ENCODE results near the gene NIP7.
A peak's percentile ranks its signal among the peaks of the same experiment; 100 is the strongest.

The NIP7 gene

DNA sequence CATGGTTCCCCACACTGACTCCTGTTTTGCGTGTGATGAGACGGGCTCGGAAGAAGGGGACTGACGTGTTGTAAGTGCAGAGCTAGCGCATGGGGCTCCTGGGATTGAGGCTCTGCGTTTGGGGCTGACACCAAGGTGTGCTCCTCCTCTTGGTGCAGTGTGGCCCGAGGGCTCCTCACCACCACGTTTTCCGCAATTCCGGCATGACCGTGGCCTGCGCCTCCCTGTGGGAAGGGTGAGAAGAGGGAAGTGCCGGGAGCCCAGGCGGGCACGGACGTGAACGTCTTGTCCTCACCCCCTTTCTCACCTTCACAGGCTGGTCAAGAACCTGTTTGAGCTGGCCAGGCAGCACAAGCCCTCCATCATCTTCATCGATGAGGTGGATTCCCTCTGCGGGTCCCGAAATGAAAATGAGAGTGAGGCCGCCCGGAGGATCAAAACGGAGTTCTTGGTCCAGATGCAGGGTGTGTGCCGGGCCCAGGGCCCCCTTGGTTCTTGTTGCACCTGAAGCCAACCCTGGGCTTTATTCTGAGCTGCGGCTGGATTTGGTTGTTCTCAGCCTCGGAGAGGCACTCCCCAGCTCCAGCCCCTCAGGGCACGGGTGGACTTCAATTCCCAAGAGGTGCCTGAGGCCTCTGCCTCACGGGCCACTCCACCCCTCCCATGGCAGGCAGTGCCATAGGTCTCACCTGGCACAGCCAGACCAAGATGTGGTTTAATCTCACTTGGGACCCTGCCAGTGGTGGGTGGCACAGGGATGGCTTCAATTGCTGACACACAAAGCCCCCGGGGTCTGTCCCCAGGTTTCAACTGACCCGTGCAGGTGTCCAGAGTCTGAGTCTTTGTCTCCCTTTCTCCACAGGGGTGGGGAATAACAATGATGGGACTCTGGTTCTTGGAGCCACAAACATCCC lies 19.5 kb upstream of the NIP7 start:
- Histone ChIP-seq H3K36me3 (ENCODE audit: insufficient read depth, low read length) (peaks cover 88% of the 10 kb centered on the region), H3K4me1 (ENCODE audit: control insufficient read depth, insufficient read depth, low read length) (no peaks in the 10 kb centered on the region), H3K27me3 (ENCODE audit: control insufficient read depth, insufficient read depth, low read length) (no peaks in the 10 kb centered on the region), H3K9me3 (replicated peaks; ENCODE audit: low read length) (no peaks in the 10 kb centered on the region), H3K4me2 (ENCODE audit: low read length) (no peak overlapping the region), H3K4me3 (ENCODE audit: low read length) (no peak overlapping the region), H3K9ac (ENCODE audit: low read depth, low read length) (no peak overlapping the region)

DNA sequence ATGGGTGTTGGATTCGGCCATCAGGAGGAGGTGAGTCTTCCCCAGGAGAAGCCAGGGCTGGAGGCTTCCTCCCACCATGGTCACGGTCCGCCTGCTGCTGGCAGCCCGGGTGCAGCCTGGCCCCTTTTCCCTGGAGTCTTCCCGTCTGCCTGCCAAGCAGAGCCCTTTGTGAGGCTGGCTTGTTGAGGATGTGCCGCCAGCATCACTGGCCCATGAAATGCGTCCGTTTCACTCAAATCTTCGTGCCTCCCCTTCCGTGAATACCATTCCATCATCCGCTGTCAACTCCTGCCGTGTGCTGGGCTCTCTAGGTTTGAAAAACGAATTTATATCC lies 18.9 kb upstream of the NIP7 start:
- peaks cover 86% of the 10 kb centered on the region for H3K36me3 ChIP-seq (ENCODE audit: insufficient read depth, low read length)
- H3K9ac ChIP-seq (ENCODE audit: low read depth, low read length) = no peak overlapping the region
- H3K9me3 ChIP-seq (replicated peaks; ENCODE audit: low read length) = no peaks in the 10 kb centered on the region
- H3K4me3 ChIP-seq (ENCODE audit: low read length) = no peak overlapping the region
- no peaks in the 10 kb centered on the region for H3K4me1 ChIP-seq (ENCODE audit: control insufficient read depth, insufficient read depth, low read length)
- H3K27me3 ChIP-seq (ENCODE audit: control insufficient read depth, insufficient read depth, low read length) = no peaks in the 10 kb centered on the region
- H3K4me2 ChIP-seq (ENCODE audit: low read length) = no peak overlapping the region

DNA sequence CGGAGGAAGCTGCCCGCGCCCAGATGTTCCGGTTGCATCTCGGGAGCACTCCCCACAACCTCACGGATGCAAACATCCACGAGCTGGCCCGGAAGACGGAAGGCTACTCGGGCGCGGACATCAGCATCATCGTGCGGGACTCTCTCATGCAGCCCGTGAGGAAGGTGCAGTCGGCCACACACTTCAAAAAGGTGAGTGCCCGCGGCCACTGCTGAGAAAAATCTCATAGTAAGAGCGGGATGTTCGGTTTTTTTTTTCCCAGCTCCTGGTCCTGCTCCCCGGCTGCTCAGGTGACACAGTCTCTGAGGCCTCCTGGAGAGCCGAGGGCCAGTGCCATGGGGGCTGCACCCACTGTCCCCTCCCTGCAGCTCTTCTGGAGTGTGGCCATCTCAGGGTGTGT lies 18.5 kb upstream of the NIP7 start:
- Histone ChIP-seq H3K4me3 (ENCODE audit: low read length) (no peak overlapping the region), H3K9me3 (replicated peaks; ENCODE audit: low read length) (no peaks in the 10 kb centered on the region), H3K27me3 (ENCODE audit: control insufficient read depth, insufficient read depth, low read length) (no peaks in the 10 kb centered on the region), H3K36me3 (ENCODE audit: insufficient read depth, low read length) (peaks cover 86% of the 10 kb centered on the region), H3K4me2 (ENCODE audit: low read length) (no peak overlapping the region), H3K9ac (ENCODE audit: low read depth, low read length) (no peak overlapping the region), H3K4me1 (ENCODE audit: control insufficient read depth, insufficient read depth, low read length) (peaks cover 3% of the 10 kb centered on the region)

- Histone ChIP-seq H3K9ac (ENCODE audit: low read depth, low read length) (no peak overlapping the region), H3K9me3 (replicated peaks; ENCODE audit: low read length) (no peaks in the 10 kb centered on the region), H3K27me3 (ENCODE audit: control insufficient read depth, insufficient read depth, low read length) (no peaks in the 10 kb centered on the region), H3K36me3 (ENCODE audit: insufficient read depth, low read length) (peaks cover 85% of the 10 kb centered on the region), H3K4me3 (ENCODE audit: low read length) (no peak overlapping the region), H3K4me2 (ENCODE audit: low read length) (no peak overlapping the region), H3K4me1 (ENCODE audit: control insufficient read depth, insufficient read depth, low read length) (peaks cover 10% of the 10 kb centered on the region)
These were observed 17.2 kb upstream of the NIP7 start for GRCh38 chr16:69322343-69322742.

- Histone ChIP-seq H3K36me3 (ENCODE audit: insufficient read depth, low read length) (peaks cover 86% of the 10 kb centered on the region), H3K4me1 (ENCODE audit: control insufficient read depth, insufficient read depth, low read length) (peaks cover 14% of the 10 kb centered on the region), H3K9ac (ENCODE audit: low read depth, low read length) (no peak overlapping the region), H3K4me2 (ENCODE audit: low read length) (no peak overlapping the region), H3K9me3 (replicated peaks; ENCODE audit: low read length) (no peaks in the 10 kb centered on the region), H3K27me3 (ENCODE audit: control insufficient read depth, insufficient read depth, low read length) (no peaks in the 10 kb centered on the region), H3K4me3 (ENCODE audit: low read length) (no peak overlapping the region)
These were observed 16.2 kb upstream of the NIP7 start for GRCh38 chr16:69323415-69323814.

GRCh38 chr16:69324013-69324531 lies 15.5 kb upstream of the NIP7 start:
- no peaks in the 10 kb centered on the region for H3K27me3 ChIP-seq (ENCODE audit: control insufficient read depth, insufficient read depth, low read length)
- H3K4me3 ChIP-seq (ENCODE audit: low read length) = no peak overlapping the region
- H3K4me2 ChIP-seq (ENCODE audit: low read length) = no peak overlapping the region
- no peak overlapping the region for H3K9ac ChIP-seq (ENCODE audit: low read depth, low read length)
- H3K9me3 ChIP-seq (replicated peaks; ENCODE audit: low read length) = no peaks in the 10 kb centered on the region
- H3K36me3 ChIP-seq (ENCODE audit: insufficient read depth, low read length) = peaks cover 79% of the 10 kb centered on the region
- H3K4me1 ChIP-seq (ENCODE audit: control insufficient read depth, insufficient read depth, low read length) = peaks cover 21% of the 10 kb centered on the region

- H3K9ac ChIP-seq (ENCODE audit: low read depth, low read length) = no peak overlapping the region
- H3K4me3 ChIP-seq (ENCODE audit: low read length) = no peak overlapping the region
- H3K4me1 ChIP-seq (ENCODE audit: control insufficient read depth, insufficient read depth, low read length) = peaks cover 27% of the 10 kb centered on the region
- H3K36me3 ChIP-seq (ENCODE audit: insufficient read depth, low read length) = peaks cover 73% of the 10 kb centered on the region
- no peaks in the 10 kb centered on the region for H3K9me3 ChIP-seq (replicated peaks; ENCODE audit: low read length)
- no peak overlapping the region for H3K4me2 ChIP-seq (ENCODE audit: low read length)
- H3K27me3 ChIP-seq (ENCODE audit: control insufficient read depth, insufficient read depth, low read length) = no peaks in the 10 kb centered on the region
These were observed 14.9 kb upstream of the NIP7 start for GRCh38 chr16:69324585-69325253.

GRCh38 chr16:69325784-69326171 lies 13.8 kb upstream of the NIP7 start:
- Histone ChIP-seq H3K4me1 (ENCODE audit: control insufficient read depth, insufficient read depth, low read length) (peaks cover 29% of the 10 kb centered on the region), H3K4me3 (ENCODE audit: low read length) (no peak overlapping the region), H3K27me3 (ENCODE audit: control insufficient read depth, insufficient read depth, low read length) (no peaks in the 10 kb centered on the region), H3K4me2 (ENCODE audit: low read length) (no peak overlapping the region), H3K9me3 (replicated peaks; ENCODE audit: low read length) (no peaks in the 10 kb centered on the region), H3K36me3 (ENCODE audit: insufficient read depth, low read length) (peaks cover 62% of the 10 kb centered on the region), H3K9ac (ENCODE audit: low read depth, low read length) (no peak overlapping the region)

- Histone ChIP-seq H3K9me3 (replicated peaks; ENCODE audit: low read length) (no peaks in the 10 kb centered on the region), H3K4me2 (ENCODE audit: low read length) (peak overlapping the region; percentile 53), H3K4me1 (ENCODE audit: control insufficient read depth, insufficient read depth, low read length) (peaks cover 32% of the 10 kb centered on the region), H3K27me3 (ENCODE audit: control insufficient read depth, insufficient read depth, low read length) (no peaks in the 10 kb centered on the region), H3K9ac (ENCODE audit: low read depth, low read length) (no peak overlapping the region), H3K36me3 (ENCODE audit: insufficient read depth, low read length) (peaks cover 57% of the 10 kb centered on the region), H3K4me3 (ENCODE audit: low read length) (no peak overlapping the region)
These were observed 13.2 kb upstream of the NIP7 start for GRCh38 chr16:69326172-69326873.

DNA sequence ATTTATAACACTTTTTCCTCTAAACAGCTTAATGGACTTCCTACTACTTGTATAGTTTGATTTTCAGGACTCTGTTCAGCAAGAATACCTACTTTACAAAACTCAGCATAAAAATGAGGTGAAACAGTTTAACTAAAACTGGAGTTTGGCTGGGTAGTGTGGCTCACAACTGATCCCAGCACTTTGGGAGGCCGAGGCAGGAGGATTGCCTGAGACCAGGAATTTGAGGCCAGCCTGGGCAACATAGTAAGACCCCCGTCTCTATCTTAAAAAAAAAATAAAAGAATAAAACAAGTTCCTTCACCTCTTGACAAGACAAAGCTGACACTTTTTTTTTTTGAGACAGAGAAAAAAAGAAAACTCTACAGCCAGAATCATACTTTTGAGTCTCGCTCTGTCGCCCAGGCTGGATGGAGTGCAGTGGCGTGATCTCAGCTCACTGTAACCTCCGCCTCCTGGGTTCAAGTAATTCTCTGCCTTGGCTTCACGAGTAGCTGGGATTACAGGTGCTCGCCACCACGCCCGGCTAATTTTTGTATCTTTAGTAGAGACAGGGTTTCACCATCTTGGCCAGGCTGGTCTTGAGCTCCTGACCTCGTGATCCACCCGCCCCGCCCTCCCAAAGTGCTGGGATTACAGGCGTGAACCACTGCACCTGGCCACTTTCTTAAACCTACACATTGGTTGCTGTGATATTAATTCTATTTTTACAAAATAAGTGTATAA lies 11.8 kb upstream of the NIP7 start:
- Histone ChIP-seq H3K27me3 (ENCODE audit: control insufficient read depth, insufficient read depth, low read length) (no peaks in the 10 kb centered on the region), H3K4me1 (ENCODE audit: control insufficient read depth, insufficient read depth, low read length) (peaks cover 32% of the 10 kb centered on the region), H3K9ac (ENCODE audit: low read depth, low read length) (peak overlapping the region; percentile 42), H3K9me3 (replicated peaks; ENCODE audit: low read length) (no peaks in the 10 kb centered on the region), H3K36me3 (ENCODE audit: insufficient read depth, low read length) (peaks cover 48% of the 10 kb centered on the region), H3K4me3 (ENCODE audit: low read length) (no peak overlapping the region), H3K4me2 (ENCODE audit: low read length) (peak overlapping the region; percentile 99)

- Histone ChIP-seq H3K4me1 (ENCODE audit: control insufficient read depth, insufficient read depth, low read length) (peaks cover 32% of the 10 kb centered on the region), H3K4me3 (ENCODE audit: low read length) (peak overlapping the region; percentile 92), H3K9ac (ENCODE audit: low read depth, low read length) (peak overlapping the region; percentile 92)
These were observed 10.7 kb upstream of the NIP7 start for GRCh38 chr16:69328854-69329316.

More at GRCh38 chr16:69328854-69329316, 10.7 kb upstream of the NIP7 start:
- Histone ChIP-seq H3K27me3 (ENCODE audit: control insufficient read depth, insufficient read depth, low read length) (no peaks in the 10 kb centered on the region), H3K4me2 (ENCODE audit: low read length) (peak overlapping the region; percentile 99), H3K36me3 (ENCODE audit: insufficient read depth, low read length) (peaks cover 45% of the 10 kb centered on the region), H3K9me3 (replicated peaks; ENCODE audit: low read length) (no peaks in the 10 kb centered on the region)
